Keratinocyte (primary cell): ENCODE results near the gene ASNSD1. TPM values are rescaled to one million over a fixed set of nuclear protein-coding genes. Genes with fewer than 3 reads are reported as not detected.

Experiments
- DNase-seq: peaks from one replicate; pipeline ENCODE4 v3.0.0-alpha.2; 2011; ENCODE audit warnings: low read depth, missing footprints, low spot score
- FAIRE-seq: peaks from 2 replicates; lab custom pipeline; 2011; peaks lifted over from hg19 to GRCh38; lab: Jason Lieb, UNC
- H2AFZ ChIP-seq: 2 replicates; pipeline ENCODE4 v1.6.0; 2012; ENCODE audit warnings: low read length, control low read depth, inconsistent platforms; ENCODE audit not compliant: control insufficient read depth
- H3K27ac ChIP-seq: 2 replicates; pipeline ENCODE4 v1.5.1; 2011; ENCODE audit warnings: low read length; ENCODE audit not compliant: control insufficient read depth, insufficient read depth
- H3K27me3 ChIP-seq: 3 replicates; pipeline ENCODE4 v1.6.0; 2011; ENCODE audit warnings: low read length; ENCODE audit not compliant: control insufficient read depth, insufficient read depth; ENCODE audit errors: extremely low read depth
- H3K36me3 ChIP-seq, 2 experiments: 2 replicates in 1 of 2; 3 replicates in 1 of 2; pipeline ENCODE4 v1.5.1; 2011; ENCODE audit warnings: low read length in 2 of 2, mild to moderate bottlenecking in 1 of 2; ENCODE audit not compliant: control insufficient read depth in 2 of 2, insufficient read depth in 2 of 2; ENCODE audit errors: extremely low read depth in 1 of 2
- H3K4me1 ChIP-seq: 3 replicates; pipeline ENCODE4 v1.5.1; 2011; ENCODE audit warnings: low read length; ENCODE audit not compliant: control insufficient read depth, insufficient read depth; ENCODE audit errors: extremely low read depth
- H3K4me2 ChIP-seq: 3 replicates; pipeline ENCODE4 v1.6.0; 2011; ENCODE audit warnings: low read depth, low read length; ENCODE audit not compliant: control insufficient read depth, insufficient read depth; ENCODE audit errors: extremely low read depth
- H3K4me3 ChIP-seq, 3 experiments: fragments of 200-600 bp in 1 of 3; sonication (generic) in 1 of 3; 2 replicates in 2 of 3; 3 replicates in 1 of 3; pipeline ENCODE4 v1.5.1; 2011 to 2016; ENCODE audit warnings: low read length in 3 of 3, mild to moderate bottlenecking in 3 of 3, control low read depth in 2 of 3, inconsistent platforms in 1 of 3, low read depth in 1 of 3, mixed read lengths in 1 of 3, mixed run types in 1 of 3, moderate library complexity in 1 of 3; ENCODE audit not compliant: control insufficient read depth in 2 of 3, insufficient read depth in 2 of 3; ENCODE audit errors: extremely low read depth in 1 of 3
- H3K79me2 ChIP-seq: 2 replicates; pipeline ENCODE4 v1.6.0; 2012; ENCODE audit warnings: low read length; ENCODE audit not compliant: control insufficient read depth, insufficient read depth
- H3K9ac ChIP-seq: 3 replicates; pipeline ENCODE4 v1.6.0; 2011; ENCODE audit warnings: low read length; ENCODE audit not compliant: control insufficient read depth, insufficient read depth; ENCODE audit errors: extremely low read depth
- H3K9me1 ChIP-seq: 3 replicates; pipeline ENCODE4 v1.6.0; 2011; ENCODE audit warnings: low read length; ENCODE audit not compliant: control insufficient read depth, insufficient read depth; ENCODE audit errors: extremely low read depth
- H3K9me3 ChIP-seq: 2 replicates; pipeline ENCODE4 v1.5.1; 2012; ENCODE audit warnings: low read depth, low read length; ENCODE audit not compliant: control insufficient read depth
- H4K20me1 ChIP-seq: 3 replicates; pipeline ENCODE4 v1.6.0; 2011; ENCODE audit warnings: low read length; ENCODE audit not compliant: control insufficient read depth, insufficient read depth; ENCODE audit errors: extremely low read depth
- EZH2 ChIP-seq: IDR thresholded peaks from one replicate; pipeline ENCODE4 v1.6.1; 2012; ENCODE audit warnings: inconsistent platforms, mild to moderate bottlenecking, low read length, moderate library complexity
- dilution Hi-C: fragments of 300-500 bp; cut with MboI; formaldehyde crosslinking; loops from one replicate; pipeline ENCODE4 v1.7.0; 2020; ENCODE audit warnings: low sequenced_read_pairs; ENCODE audit not compliant: extremely low pct_ligation_motif_present
- polyA plus RNA-seq, 5 experiments: library from polyadenylated mRNA; depleted of rRNA in 3 of 5; stranded (reverse) in 3 of 5; stranded (forward) in 1 of 5; unstranded in 1 of 5; fragments of >200 nt; gene quantifications; 1 replicate in 1 of 5; 2 replicates in 3 of 5; 3 replicates in 1 of 5; pipeline versions ENCODE4 v1.2.1 to v1.2.3, GENCODE V29; 2011 to 2012; ENCODE audit warnings: missing spikeins in 2 of 5, low read depth in 1 of 5, low replicate concordance in 1 of 5
- TF ChIP-seq, protein P1 (sequence below), 3 experiments: IDR thresholded peaks in 1 of 3; conservative IDR thresholded peaks in 1 of 3; optimal IDR thresholded peaks in 1 of 3; 2 replicates in 2 of 3; 3 replicates in 1 of 3; pipeline versions ENCODE3 to v1.5.1; 2011; ENCODE audit warnings: low read length in 3 of 3, mild to moderate bottlenecking in 3 of 3, moderate library complexity in 2 of 3, control low read depth in 1 of 3, inconsistent platforms in 1 of 3; ENCODE audit not compliant: insufficient read depth in 2 of 3; ENCODE audit errors: extremely low read depth in 1 of 3

Gene ASNSD1
- polyA plus RNA-seq, 1 donor (not counting 4 experiments of a cell fraction or from before 2014, with no cell fraction given), result 40.0 TPM

DNA sequence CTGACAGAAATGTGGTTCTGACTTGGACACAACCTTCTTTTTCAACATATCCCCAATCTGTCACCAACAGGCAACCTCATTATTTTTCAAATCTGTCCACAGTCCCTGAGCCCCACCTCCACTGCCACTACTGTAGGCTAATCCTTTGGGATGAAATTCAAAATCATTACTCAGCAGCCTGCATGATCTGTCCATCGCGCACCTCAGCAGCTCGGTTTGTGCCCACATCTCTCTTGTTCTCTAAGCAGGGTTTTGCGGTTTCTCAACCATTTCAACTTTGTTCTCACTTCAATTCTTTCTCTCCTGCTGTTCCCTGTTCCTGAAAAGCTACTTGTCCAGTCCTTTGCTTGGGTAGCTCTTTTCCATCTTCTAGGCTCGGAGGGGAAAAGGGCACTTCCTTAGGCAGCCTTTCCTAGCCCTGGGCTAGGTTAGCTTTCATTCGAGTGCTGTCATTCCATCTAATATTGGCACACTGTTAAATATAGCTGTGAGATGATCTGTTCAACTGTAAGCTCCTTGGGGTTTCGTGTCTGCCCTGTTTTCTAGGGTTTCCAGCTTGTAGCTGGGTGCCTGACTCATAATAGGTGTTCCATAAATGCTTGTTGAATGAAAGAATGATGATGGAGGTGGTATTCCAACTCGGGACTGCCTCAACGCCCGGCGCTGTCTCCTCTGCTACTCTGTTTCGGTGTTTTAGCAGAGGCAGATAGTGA is 12.6 kb downstream of the ASNSD1 start:
- Histone ChIP-seq H3K9me3 (no peaks in the 10 kb centered on the region), H3K27ac (peak overlapping the region; percentile 85), H3K4me1 (peaks cover 11% of the 10 kb centered on the region), H3K9ac (peak overlapping the region; percentile 94), H3K4me3 (peak overlapping the region; percentile 66 to 93 (median 78)), H3K79me2 (no peaks in the 10 kb centered on the region), H4K20me1 (no peaks in the 10 kb centered on the region), H3K9me1 (no peaks in the 10 kb centered on the region), H3K27me3 (no peaks in the 10 kb centered on the region), H3K4me2 (peak overlapping the region; percentile 99), H2AFZ (peak overlapping the region; percentile 100), H3K36me3 (peaks cover 4 to 8% of the 10 kb centered on the region in 2 experiments)
- no peak for TF ChIP-seq EZH2
- TF ChIP-seq, protein P1, sequence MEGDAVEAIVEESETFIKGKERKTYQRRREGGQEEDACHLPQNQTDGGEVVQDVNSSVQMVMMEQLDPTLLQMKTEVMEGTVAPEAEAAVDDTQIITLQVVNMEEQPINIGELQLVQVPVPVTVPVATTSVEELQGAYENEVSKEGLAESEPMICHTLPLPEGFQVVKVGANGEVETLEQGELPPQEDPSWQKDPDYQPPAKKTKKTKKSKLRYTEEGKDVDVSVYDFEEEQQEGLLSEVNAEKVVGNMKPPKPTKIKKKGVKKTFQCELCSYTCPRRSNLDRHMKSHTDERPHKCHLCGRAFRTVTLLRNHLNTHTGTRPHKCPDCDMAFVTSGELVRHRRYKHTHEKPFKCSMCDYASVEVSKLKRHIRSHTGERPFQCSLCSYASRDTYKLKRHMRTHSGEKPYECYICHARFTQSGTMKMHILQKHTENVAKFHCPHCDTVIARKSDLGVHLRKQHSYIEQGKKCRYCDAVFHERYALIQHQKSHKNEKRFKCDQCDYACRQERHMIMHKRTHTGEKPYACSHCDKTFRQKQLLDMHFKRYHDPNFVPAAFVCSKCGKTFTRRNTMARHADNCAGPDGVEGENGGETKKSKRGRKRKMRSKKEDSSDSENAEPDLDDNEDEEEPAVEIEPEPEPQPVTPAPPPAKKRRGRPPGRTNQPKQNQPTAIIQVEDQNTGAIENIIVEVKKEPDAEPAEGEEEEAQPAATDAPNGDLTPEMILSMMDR (optimal IDR thresholded peaks at IDR 0.05 in 1 of 3, IDR thresholded peaks at IDR 0.05 in 1 of 3, conservative IDR thresholded peaks at IDR 0.05 in 1 of 3; ENCODE audit: extremely low read depth in 1 of 3, insufficient read depth in 2 of 3, low read length in 3 of 3), result no peak
- dilution Hi-C loops, result no loop called here
- no peak for DNase-seq
- FAIRE-seq, result no peak

DNA sequence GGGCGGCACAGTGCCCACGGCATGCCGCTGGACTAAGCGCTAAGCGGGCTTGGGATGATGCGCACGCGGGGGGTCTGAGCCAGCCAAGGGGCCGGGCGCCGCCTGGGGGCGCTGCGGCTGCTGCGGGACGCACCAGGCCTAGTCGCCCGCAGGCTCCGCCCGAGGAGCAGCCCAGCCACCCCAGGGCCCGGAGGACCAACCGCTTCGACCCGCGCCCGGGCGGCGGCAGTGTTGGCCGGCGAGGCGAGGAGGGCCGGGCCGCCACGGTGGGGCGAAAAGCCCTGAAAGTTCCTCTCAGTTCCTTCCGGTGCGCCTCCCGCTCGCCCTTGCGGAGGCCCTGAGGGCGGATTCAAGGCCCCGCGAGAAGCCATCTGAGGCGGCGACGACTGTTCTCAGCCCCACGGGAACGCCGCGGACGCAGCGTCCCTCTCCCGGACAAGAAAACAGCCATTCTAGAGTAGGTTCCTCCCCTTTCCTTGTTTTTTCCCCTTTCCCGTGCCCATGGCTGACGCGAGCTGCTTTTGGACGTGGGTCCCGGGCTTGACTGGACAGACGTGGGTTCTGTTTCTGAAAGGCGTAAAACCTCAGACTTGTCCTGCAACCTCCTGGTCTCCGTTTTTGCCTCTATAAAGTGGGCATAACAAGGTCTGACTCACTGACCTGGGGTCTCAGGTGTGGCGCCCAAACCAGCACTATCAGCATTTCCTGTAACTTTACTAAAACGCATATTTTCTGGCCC is 13.3 kb downstream of the ASNSD1 start, which contains the start of gene ANKAR:
Gene ANKAR (plus strand): TSS at position 297 of the 739 bp plus-strand sequence. CDS start 1,821 bp downstream, outside the sequence.
- H3K9me1 ChIP-seq, result no peaks in the 10 kb centered on the region
- H3K79me2 ChIP-seq, result no peaks in the 10 kb centered on the region
- DNase-seq, result no peak
- H3K4me3 ChIP-seq, result peak within 1 kb of the TSS; percentile 66 to 93 (median 78)
- no peak for FAIRE-seq
- no peaks in the 10 kb centered on the region for H3K9me3 ChIP-seq
- dilution Hi-C loops, result no loop called here
- no peak for TF ChIP-seq EZH2
- TF ChIP-seq, protein P1 (optimal IDR thresholded peaks at IDR 0.05 in 1 of 3, IDR thresholded peaks at IDR 0.05 in 1 of 3, conservative IDR thresholded peaks at IDR 0.05 in 1 of 3; ENCODE audit: extremely low read depth in 1 of 3, insufficient read depth in 2 of 3, low read length in 3 of 3), result peak; percentile 53 to 78 (median 61)
- peak within 1 kb of the TSS; percentile 94 for H3K9ac ChIP-seq
- H3K27ac ChIP-seq, result peak within 1 kb of the TSS; percentile 85
- peak within 1 kb of the TSS; percentile 100 for H2AFZ ChIP-seq
- H3K36me3 ChIP-seq, result peaks cover 3 to 4% of the 10 kb centered on the region in 2 experiments
- H3K4me2 ChIP-seq, result peak within 1 kb of the TSS; percentile 99
- H3K4me1 ChIP-seq, result peaks cover 11% of the 10 kb centered on the region
- H4K20me1 ChIP-seq, result no peaks in the 10 kb centered on the region
- H3K27me3 ChIP-seq, result no peaks in the 10 kb centered on the region
